IMR-90 (cell line): ENCODE measurements around the gene CDC14A. TPM values are rescaled to one million over a fixed set of nuclear protein-coding genes. Genes with fewer than 3 reads are reported as not detected.

Experiments
- ATAC-seq: fragments of 200-7000 bp; cut with Tn5 transposase; 2 replicates; pipeline ENCODE4 v1.9.1; 2020; ENCODE audit warnings: low read depth, mild to moderate bottlenecking, moderate library complexity
- BruUV-seq: library from RNA; stranded (reverse); fragments of 400-500 nt; replicated peaks from 2 replicates; lab custom pipeline; 2021; lab: Mats Ljungman, UMichigan
- CTCF ChIA-PET: fragments of 300-600 bp; formaldehyde crosslinking; extraction: SDS; loops from one replicate; lab custom pipeline; 2021; ENCODE audit warnings: antibody characterized with exemption; lab: Yijun Ruan, JAX
- POLR2A ChIA-PET: fragments of 300-600 bp; sonication (Branson Sonifier 250); formaldehyde crosslinking; loops from one replicate; lab custom pipeline; 2022; ENCODE audit warnings: antibody characterized with exemption; ENCODE audit not compliant: unreplicated experiment; lab: Charles Lee
- DNase-seq: peaks from one replicate; pipeline ENCODE4 v3.0.0; 2013
- H2AFZ ChIP-seq: replicated peaks from 2 replicates; pipeline ENCODE3; 2013; ENCODE audit warnings: low read length, mild to moderate bottlenecking; ENCODE audit not compliant: poor library complexity
- H2AK5ac ChIP-seq: 2 replicates; pipeline ENCODE4 v1.6.1; 2013; ENCODE audit warnings: low read depth, low read length, inconsistent platforms
- H2AK9ac ChIP-seq: replicated peaks from 2 replicates; pipeline ENCODE3; 2013; ENCODE audit warnings: mild to moderate bottlenecking, low read depth, low read length, moderate library complexity; ENCODE audit not compliant: poor library complexity
- H2BK120ac ChIP-seq: 2 replicates; pipeline ENCODE4 v1.6.1; 2013; ENCODE audit warnings: low read depth, low read length, inconsistent platforms
- H2BK15ac ChIP-seq: 3 replicates; pipeline ENCODE4 v1.6.1; 2013; ENCODE audit warnings: low read depth, low read length, inconsistent platforms
- H2BK20ac ChIP-seq: 2 replicates; pipeline ENCODE4 v1.6.1; 2013; ENCODE audit warnings: low read depth, mild to moderate bottlenecking, inconsistent platforms, low read length, moderate library complexity
- H2BK5ac ChIP-seq: 2 replicates; pipeline ENCODE4 v1.6.1; 2013; ENCODE audit warnings: mild to moderate bottlenecking, low read depth, low read length, inconsistent platforms; ENCODE audit not compliant: poor library complexity, severe bottlenecking
- H3K14ac ChIP-seq: replicated peaks from 2 replicates; pipeline ENCODE4 v1.6.1; 2013; ENCODE audit warnings: low read depth, low read length, inconsistent platforms
- H3K18ac ChIP-seq: 2 replicates; pipeline ENCODE4 v1.6.1; 2013; ENCODE audit warnings: low read depth, low read length, control low read depth
- H3K23ac ChIP-seq: 2 replicates; pipeline ENCODE4 v1.6.1; 2013; ENCODE audit warnings: low read depth, low read length, inconsistent platforms
- H3K27ac ChIP-seq: 2 replicates; pipeline ENCODE4 v1.5.1; 2013; ENCODE audit warnings: mild to moderate bottlenecking, control low read depth, low read length; ENCODE audit not compliant: insufficient read depth
- H3K27me3 ChIP-seq: 2 replicates; pipeline ENCODE4 v1.6.1; 2013; ENCODE audit warnings: low read length; ENCODE audit not compliant: control insufficient read depth, insufficient read depth
- H3K36me3 ChIP-seq: 2 replicates; pipeline ENCODE4 v1.6.1; 2013; ENCODE audit warnings: low read length, mixed read lengths; ENCODE audit not compliant: control insufficient read depth, insufficient read depth
- H3K4ac ChIP-seq: 2 replicates; pipeline ENCODE4 v1.6.1; 2013; ENCODE audit warnings: low read depth, low read length, inconsistent platforms
- H3K4me1 ChIP-seq: 2 replicates; pipeline ENCODE4 v1.6.1; 2013; ENCODE audit warnings: low read length, mixed read lengths; ENCODE audit not compliant: control insufficient read depth, insufficient read depth
- H3K4me2 ChIP-seq: 2 replicates; pipeline ENCODE4 v1.6.1; 2013; ENCODE audit warnings: low read depth, mild to moderate bottlenecking, control low read depth, low read length, moderate library complexity
- H3K4me3 ChIP-seq: 2 replicates; pipeline ENCODE4 v1.5.1; 2013; ENCODE audit warnings: low read depth, mild to moderate bottlenecking, control low read depth, low read length, moderate library complexity; ENCODE audit not compliant: insufficient read depth
- H3K56ac ChIP-seq: 2 replicates; pipeline ENCODE4 v1.6.1; 2013; ENCODE audit warnings: low read length, inconsistent platforms; ENCODE audit not compliant: insufficient read depth; ENCODE audit errors: extremely low read depth
- H3K79me1 ChIP-seq, 2 experiments: 2 replicates each; pipeline ENCODE4 v1.6.1; 2013; ENCODE audit warnings: low read length in 2 of 2, inconsistent platforms in 1 of 2, low read depth in 1 of 2
- H3K9ac ChIP-seq: 2 replicates; pipeline ENCODE4 v1.6.1; 2013; ENCODE audit warnings: low read depth, low read length, control low read depth
- H3K9me1 ChIP-seq: 2 replicates; pipeline ENCODE4 v1.6.1; 2013; ENCODE audit warnings: low read length, inconsistent platforms; ENCODE audit not compliant: insufficient read depth
- H3K9me3 ChIP-seq: 2 replicates; pipeline ENCODE4 v1.6.1; 2013; ENCODE audit warnings: low read length; ENCODE audit not compliant: control insufficient read depth, insufficient read depth
- H4K20me1 ChIP-seq: 2 replicates; pipeline ENCODE4 v1.6.1; 2013; ENCODE audit warnings: low read length, inconsistent platforms; ENCODE audit not compliant: insufficient read depth
- H4K5ac ChIP-seq: 2 replicates; pipeline ENCODE4 v1.6.1; 2013; ENCODE audit warnings: mild to moderate bottlenecking, low read depth, low read length, control low read depth
- H4K8ac ChIP-seq, 2 experiments: 2 replicates each; pipeline ENCODE4 v1.6.1; 2013; ENCODE audit warnings: low read depth in 2 of 2, low read length in 2 of 2, control low read depth in 1 of 2, inconsistent platforms in 1 of 2
- H4K91ac ChIP-seq: 2 replicates; pipeline ENCODE4 v1.6.1; 2013; ENCODE audit warnings: low read depth, low read length, inconsistent platforms; ENCODE audit not compliant: insufficient read depth
- BHLHE40 ChIP-seq: fragments of 150-350 bp; IDR thresholded peaks from 2 replicates; pipeline ENCODE4 v1.6.1; 2016; ENCODE audit warnings: mild to moderate bottlenecking, low read depth, low read length
- CEBPB ChIP-seq: IDR thresholded peaks from 2 replicates; pipeline ENCODE4 v1.6.1; 2012; ENCODE audit warnings: low read depth, low read length, improper control_type of control experiment
- CHD1 ChIP-seq: IDR thresholded peaks from 2 replicates; pipeline ENCODE4 v1.6.1; 2012; ENCODE audit warnings: low read depth, low read length, improper control_type of control experiment
- CTCF ChIP-seq: conservative IDR thresholded peaks from 2 replicates; pipeline ENCODE4 v1.5.1; 2012; ENCODE audit warnings: mild to moderate bottlenecking, low read depth, low read length, improper control_type of control experiment
- ELK1 ChIP-seq: fragments of 150-350 bp; IDR thresholded peaks from 2 replicates; pipeline ENCODE4 v1.6.1; 2016; ENCODE audit warnings: low read depth, mild to moderate bottlenecking, low read length, moderate library complexity, borderline replicate concordance
- FOS ChIP-seq: fragments of 150-350 bp; IDR thresholded peaks from 2 replicates; pipeline ENCODE4 v1.6.1; 2016; ENCODE audit warnings: low read depth, low read length
- MAFK ChIP-seq: IDR thresholded peaks from 2 replicates; pipeline ENCODE4 v1.6.1; 2012; ENCODE audit warnings: low read depth, low read length, improper control_type of control experiment
- MAZ ChIP-seq: IDR thresholded peaks from 2 replicates; pipeline ENCODE4 v1.6.1; 2012; ENCODE audit warnings: low read depth, mild to moderate bottlenecking, low read length, improper control_type of control experiment, moderate library complexity, borderline replicate concordance
- MXI1 ChIP-seq: IDR thresholded peaks from 2 replicates; pipeline ENCODE4 v1.6.1; 2012; ENCODE audit warnings: low read depth, mild to moderate bottlenecking, low read length, moderate library complexity, borderline replicate concordance
- NFE2L2 ChIP-seq: fragments of 150-350 bp; IDR thresholded peaks from 2 replicates; pipeline ENCODE4 v1.6.1; 2016; ENCODE audit warnings: low read depth, mild to moderate bottlenecking, low read length
- POLR2A ChIP-seq: IDR thresholded peaks from 2 replicates; pipeline ENCODE4 v1.6.1; 2012; ENCODE audit warnings: mild to moderate bottlenecking, low read depth, low read length
- RAD21 ChIP-seq: IDR thresholded peaks from 2 replicates; pipeline ENCODE4 v1.6.1; 2012; ENCODE audit warnings: low read length, improper control_type of control experiment
- RCOR1 ChIP-seq: IDR thresholded peaks from 2 replicates; pipeline ENCODE4 v1.6.1; 2012; ENCODE audit warnings: mild to moderate bottlenecking, low read length, improper control_type of control experiment; ENCODE audit not compliant: insufficient replicate concordance
- RFX5 ChIP-seq: IDR thresholded peaks from 2 replicates; pipeline ENCODE4 v1.8.0; 2012; ENCODE audit warnings: low read depth, mild to moderate bottlenecking, low read length, moderate library complexity
- SMC3 ChIP-seq: fragments of 150-350 bp; IDR thresholded peaks from 2 replicates; pipeline ENCODE4 v1.6.1; 2016; ENCODE audit warnings: low read depth, mild to moderate bottlenecking, antibody characterized with exemption, low read length, moderate library complexity
- USF2 ChIP-seq: fragments of 150-350 bp; IDR thresholded peaks from 2 replicates; pipeline ENCODE4 v1.6.1; 2017; ENCODE audit warnings: mild to moderate bottlenecking, antibody characterized with exemption, low read length, low read depth
- WGBS, 2 experiments: methylation state at CpG; one replicate each; pipeline versions ENCODE4 v1.1.5 to v1.1.7; 2013; ENCODE audit warnings: missing lambda C conversion rate in 2 of 2; ENCODE audit not compliant: insufficient read length in 1 of 2; ENCODE audit errors: extremely low coverage in 2 of 2; 5-methylcytosine and 5-hydroxymethylcytosine counted together
- dilution Hi-C: fragments of 300-500 bp; cut with HindIII; formaldehyde crosslinking; loops from one replicate; pipeline ENCODE4 v1.14.3; 2018; ENCODE audit warnings: low sequenced_read_pairs; ENCODE audit not compliant: unreplicated experiment
- in situ Hi-C: fragments of 300-500 bp; cut with MboI; formaldehyde crosslinking; loops from 3 replicates; pipeline ENCODE4 v1.14.3; 2019; ENCODE audit warnings: low sequenced_read_pairs, inconsistent platforms, mixed read lengths
- intact Hi-C: fragments of 100-400 bp; cut with micrococcal nuclease; formaldehyde crosslinking; loops from 2 replicates; pipeline ENCODE4 v1.10.0; 2022
- polyA plus RNA-seq, 3 experiments: library from polyadenylated mRNA; depleted of rRNA; stranded (reverse); fragments of >200 nt; gene quantifications; 2 replicates each; pipeline ENCODE4 v1.2.3, GENCODE V29; 2012; ENCODE audit warnings: low replicate concordance in 1 of 3
- total RNA-seq: library from RNA; depleted of rRNA; stranded (reverse); fragments of >200 nt; gene quantifications from 2 replicates; pipeline ENCODE4 v1.2.3, GENCODE V29; 2012

CDC14A gene
- total and polyA plus RNA-seq, 2 of the 4 experiments (the other 2 are of a cell fraction), result 1.7 to 3.0 TPM

- H3K36me3 ChIP-seq, result no peaks in the 10 kb centered on the region
- no peaks in the 10 kb centered on the region for H3K9me1 ChIP-seq
- no peak overlapping the region for H3K4me3 ChIP-seq
- H3K4ac ChIP-seq, result no peak overlapping the region
- H4K8ac ChIP-seq, result no peak overlapping the region
- H3K27ac ChIP-seq, result no peak overlapping the region
- ChIA-PET CTCF (no interaction called here), POLR2A (no interaction called here)
- no peaks in the 10 kb centered on the region for H3K79me1 ChIP-seq
- no TSS peak for BruUV-seq
- H2AK9ac ChIP-seq, result no peak overlapping the region
- DNase-seq, result no peak
- H4K20me1 ChIP-seq, result no peaks in the 10 kb centered on the region
- no peak for ATAC-seq
- no peak overlapping the region for H2BK120ac ChIP-seq
- no peak overlapping the region for H4K91ac ChIP-seq
- no peak overlapping the region for H2BK5ac ChIP-seq
- no peaks in the 10 kb centered on the region; the same call in 1 of the 2 replicates for H3K27me3 ChIP-seq
- in situ Hi-C loops, result no loop called here
- no peak overlapping the region for H2AK5ac ChIP-seq
- H3K9me3 ChIP-seq, result no peaks in the 10 kb centered on the region
- H4K5ac ChIP-seq, result no peak overlapping the region
- no peak overlapping the region for H3K4me2 ChIP-seq
- H3K14ac ChIP-seq, result no peak overlapping the region
- H3K18ac ChIP-seq, result no peak overlapping the region
- H3K56ac ChIP-seq, result no peak overlapping the region
- no peak overlapping the region for H2BK15ac ChIP-seq
- WGBS, 2 experiments, result no CpG with 5 or more reads among the region's 3 CpGs
- H3K4me1 ChIP-seq, result no peaks in the 10 kb centered on the region
- dilution Hi-C loops, result no loop called here
- H2BK20ac ChIP-seq, result no peak overlapping the region
- H3K23ac ChIP-seq, result no peak overlapping the region
- intact Hi-C loops, result no loop called here
- no peak for TF ChIP-seq MAZ
- TF ChIP-seq MXI1, result no peak
- TF ChIP-seq SMC3, result no peak
- TF ChIP-seq NFE2L2, result no peak
- TF ChIP-seq RCOR1, result no peak
- no peak for TF ChIP-seq CEBPB
- TF ChIP-seq USF2, result no peak
- no peak for TF ChIP-seq ELK1
- TF ChIP-seq FOS, result no peak
- no peak for TF ChIP-seq BHLHE40
- TF ChIP-seq POLR2A, result no peak
- no peak for TF ChIP-seq MAFK
- no peak for TF ChIP-seq CHD1
- TF ChIP-seq RFX5, result no peak
- no peak for TF ChIP-seq CTCF
- TF ChIP-seq RAD21, result no peak
- H3K9ac ChIP-seq, result no peak overlapping the region
- H2AFZ ChIP-seq, result no peak overlapping the region
These were observed 47.4 kb upstream of the CDC14A start for GRCh38 chr1:100304921-100305320.
